Liver (tissue), 9 donors: ENCODE results near the gene TNS3. TPM values are rescaled to one million over a fixed set of nuclear protein-coding genes. Genes with fewer than 3 reads are reported as not detected.

Experiments used
- DNase-seq: peaks from one replicate; pipeline ENCODE4 v3.0.0-alpha.2; 2017; ENCODE audit warnings: low spot score
- H3K27ac ChIP-seq, 2 donors: one replicate each; pipeline ENCODE4 v1.7.0; 2013; ENCODE audit warnings: inconsistent platforms in 2 of 2, low read length in 2 of 2, control low read depth in 1 of 2, low read depth in 1 of 2, mild to moderate bottlenecking in 1 of 2
- H3K27me3 ChIP-seq, 4 donors: one replicate each; pipeline versions ENCODE4 v1.6.1 to v1.7.0; 2013; ENCODE audit warnings: low read length in 3 of 4, inconsistent platforms in 1 of 4, mild to moderate bottlenecking in 1 of 4, moderate library complexity in 1 of 4; ENCODE audit not compliant: control insufficient read depth in 4 of 4, insufficient read depth in 4 of 4
- H3K36me3 ChIP-seq, 4 donors: one replicate each; pipeline versions ENCODE4 v1.6.1 to v1.7.0; 2013; ENCODE audit warnings: low read length in 3 of 4, mild to moderate bottlenecking in 3 of 4, low read depth in 1 of 4, moderate library complexity in 1 of 4; ENCODE audit not compliant: control insufficient read depth in 4 of 4, insufficient read depth in 3 of 4
- H3K4me1 ChIP-seq, 4 donors: one replicate each; pipeline versions ENCODE4 v1.6.1 to v1.7.0; 2013; ENCODE audit warnings: low read length in 3 of 4, mild to moderate bottlenecking in 3 of 4, moderate library complexity in 1 of 4; ENCODE audit not compliant: control insufficient read depth in 4 of 4, insufficient read depth in 4 of 4
- H3K4me3 ChIP-seq, 3 donors: one replicate each; pipeline versions ENCODE4 v1.6.1 to v1.7.0; 2013; ENCODE audit warnings: low read length in 3 of 3, control low read depth in 1 of 3, low read depth in 1 of 3, mild to moderate bottlenecking in 1 of 3
- H3K9ac ChIP-seq, 2 donors: one replicate each; pipeline ENCODE4 v1.7.0; 2013; ENCODE audit warnings: low read length in 2 of 2, mild to moderate bottlenecking in 2 of 2, moderate library complexity in 2 of 2, control low read depth in 1 of 2, low read depth in 1 of 2
- H3K9me3 ChIP-seq, 4 donors: one replicate each; pipeline versions ENCODE4 v1.6.1 to v1.7.0; 2013; ENCODE audit warnings: low read length in 3 of 4; ENCODE audit not compliant: control insufficient read depth in 4 of 4
- ATF3 ChIP-seq: IDR thresholded peaks from 2 replicates; pipeline ENCODE4 v1.6.1; 2016; ENCODE audit warnings: antibody characterized with exemption
- CTCF ChIP-seq: fragments of 150-350 bp; IDR thresholded peaks from 2 replicates; pipeline ENCODE4 v1.5.1; 2017; ENCODE audit warnings: improper control_type of control experiment, low read depth, low read length; ENCODE audit not compliant: missing input control
- FOXA1 ChIP-seq: IDR thresholded peaks from 2 replicates; pipeline ENCODE4 v1.6.1; 2016; ENCODE audit warnings: antibody characterized with exemption
- FOXA2 ChIP-seq: IDR thresholded peaks from 2 replicates; pipeline ENCODE4 v1.6.1; 2016; ENCODE audit warnings: antibody characterized with exemption
- GABPA ChIP-seq, 2 donors: IDR thresholded peaks in 1 of 2; conservative IDR thresholded peaks in 1 of 2; 2 replicates each; pipeline ENCODE4 v1.6.1; 2016; ENCODE audit warnings: antibody characterized with exemption in 2 of 2, mild to moderate bottlenecking in 1 of 2, moderate library complexity in 1 of 2
- HNF4A ChIP-seq, 2 donors: conservative IDR thresholded peaks; 2 replicates each; pipeline ENCODE4 v1.6.1; 2016; ENCODE audit warnings: antibody characterized with exemption in 2 of 2, mild to moderate bottlenecking in 2 of 2
- HNF4G ChIP-seq: IDR thresholded peaks from 2 replicates; pipeline ENCODE4 v1.6.1; 2016; ENCODE audit warnings: antibody characterized with exemption
- JUND ChIP-seq, 2 donors: IDR thresholded peaks; 2 replicates each; pipeline ENCODE4 v1.6.1; 2016; ENCODE audit warnings: antibody characterized with exemption in 2 of 2
- MAX ChIP-seq: IDR thresholded peaks from 2 replicates; pipeline ENCODE4 v1.6.1; 2016; ENCODE audit warnings: antibody characterized with exemption
- NR2F2 ChIP-seq: IDR thresholded peaks from 2 replicates; pipeline ENCODE4 v1.6.1; 2016; ENCODE audit warnings: antibody characterized with exemption
- RAD21 ChIP-seq, 2 donors: IDR thresholded peaks; 2 replicates each; pipeline ENCODE4 v1.6.1; 2016; ENCODE audit warnings: antibody characterized with exemption in 2 of 2, mild to moderate bottlenecking in 2 of 2
- REST ChIP-seq: IDR thresholded peaks from 2 replicates; pipeline ENCODE4 v1.6.1; 2016; ENCODE audit warnings: antibody characterized with exemption, mild to moderate bottlenecking
- RXRA ChIP-seq, 2 donors: IDR thresholded peaks; 2 replicates each; pipeline ENCODE4 v1.6.1; 2017 to 2018; ENCODE audit warnings: antibody characterized with exemption in 2 of 2, mild to moderate bottlenecking in 1 of 2
- SP1 ChIP-seq: IDR thresholded peaks from 2 replicates; pipeline ENCODE4 v1.6.1; 2018; ENCODE audit warnings: antibody characterized with exemption, mild to moderate bottlenecking
- TAF1 ChIP-seq: conservative IDR thresholded peaks from 2 replicates; pipeline ENCODE4 v1.6.1; 2016; ENCODE audit warnings: antibody characterized with exemption, mild to moderate bottlenecking
- YY1 ChIP-seq: IDR thresholded peaks from 2 replicates; pipeline ENCODE4 v1.6.1; 2016; ENCODE audit warnings: antibody characterized with exemption, mild to moderate bottlenecking
- ZBTB33 ChIP-seq: IDR thresholded peaks from 2 replicates; pipeline ENCODE4 v1.6.1; 2016; ENCODE audit warnings: antibody characterized with exemption
- WGBS: extraction: QIAGEN DNeasy Blood & Tissue Kit; methylation state at CpG from one replicate; pipeline ENCODE4 v1.1.7; 2013; 5-methylcytosine and 5-hydroxymethylcytosine counted together
- polyA plus RNA-seq, 2 donors: library from polyadenylated mRNA; stranded (reverse) in 1 of 2; unstranded in 1 of 2; fragments of 200-250 nt in 1 of 2; fragments of >200 nt in 1 of 2; fragmentation: Nextera tagmentation in 1 of 2; extraction: Ambion mirVana in 1 of 2; gene quantifications; one replicate each; pipeline versions ENCODE4 v1.2.1 to v1.2.3, GENCODE V29; 2013 to 2015
- total RNA-seq, 2 donors: library from RNA; depleted of rRNA; stranded (reverse); fragments of >200 nt; gene quantifications; one replicate each; pipeline ENCODE4 v1.2.3, GENCODE V29; 2014
- donor health status: healthy.
- donor health status: healthy.
- donor health status: healthy.
- donor health status: healthy.
- donor health status: healthy.

The TNS3 gene
- total and polyA plus RNA-seq, 4 donors, result 16.8 to 100 (median 29.5) TPM

- H3K4me1 ChIP-seq, result no peaks in the 10 kb centered on the region
- H3K9ac ChIP-seq, result no peak overlapping the region
- WGBS, result 61% methylated on average over 3 of the region's 3 CpGs
- no peak overlapping the region for H3K4me3 ChIP-seq
- no peak for DNase-seq
- H3K27me3 ChIP-seq, result no peaks in the 10 kb centered on the region
- TF ChIP-seq HNF4A (conservative IDR thresholded peaks at IDR 0.05) (peak in 1 of 2 donors; percentile 17), FOXA2 (no peak), RXRA (IDR thresholded peaks at IDR 0.05) (peak in 1 of 2 donors; percentile 8)
- no peaks in the 10 kb centered on the region for H3K36me3 ChIP-seq
- no peaks in the 10 kb centered on the region for H3K9me3 ChIP-seq
- no peak overlapping the region for H3K27ac ChIP-seq
Observed at GRCh38 chr7:47239931-47240421, 341.9 kb downstream of the TNS3 start.

GRCh38 chr7:47239034-47239433 is 342.9 kb downstream of the TNS3 start:
- no peaks in the 10 kb centered on the region for H3K9me3 ChIP-seq
- no peak overlapping the region for H3K27ac ChIP-seq
- no peak for DNase-seq
- no peaks in the 10 kb centered on the region for H3K27me3 ChIP-seq
- no peaks in the 10 kb centered on the region for H3K36me3 ChIP-seq
- H3K9ac ChIP-seq, result no peak overlapping the region
- WGBS, result 88% methylated on average over 7 of the region's 7 CpGs
- H3K4me1 ChIP-seq, result no peaks in the 10 kb centered on the region
- H3K4me3 ChIP-seq, result no peak overlapping the region
- TF ChIP-seq RXRA (IDR thresholded peaks at IDR 0.05), result no peak
- TF ChIP-seq SP1, result no peak
- TF ChIP-seq FOXA2, result no peak
- no peak for TF ChIP-seq CTCF
- no peak for TF ChIP-seq HNF4G
- TF ChIP-seq ZBTB33, result no peak
- no peak for TF ChIP-seq GABPA (IDR thresholded peaks at IDR 0.05 in 1 of 2, conservative IDR thresholded peaks at IDR 0.05 in 1 of 2)
- TF ChIP-seq MAX, result no peak
- no peak for TF ChIP-seq NR2F2
- TF ChIP-seq YY1, result no peak
- TF ChIP-seq REST, result no peak
- no peak for TF ChIP-seq TAF1
- no peak for TF ChIP-seq ATF3
- no peak for TF ChIP-seq JUND (IDR thresholded peaks at IDR 0.05)
- TF ChIP-seq RAD21 (IDR thresholded peaks at IDR 0.05), result no peak
- TF ChIP-seq FOXA1, result no peak
